Neural progenitor cell (in vitro differentiated cells): Measurements from ENCODE around the gene MRPS33. TPM values are rescaled to one million over a fixed set of nuclear protein-coding genes. Genes with fewer than 3 reads are reported as not detected.
A peak's percentile ranks its signal among the peaks of the same experiment; 100 is the strongest.

Experiments
- DNase-seq: peaks from one replicate; pipeline ENCODE4 v3.0.0-alpha.2; 2016; ENCODE audit warnings: low spot score
- H2AFZ ChIP-seq: fragments of 200-600 bp; sonication (generic); replicated peaks from 2 replicates; pipeline ENCODE4 v1.6.1; 2016; ENCODE audit warnings: antibody characterized with exemption
- H3F3A ChIP-seq: fragments of 200-600 bp; sonication (generic); 2 replicates; pipeline ENCODE4 v1.6.1; 2016; ENCODE audit warnings: antibody characterized with exemption, low read depth
- H3K27ac ChIP-seq: fragments of 200-600 bp; sonication (generic); 2 replicates; pipeline ENCODE4 v1.5.1; 2016; ENCODE audit warnings: mild to moderate bottlenecking
- H3K27me3 ChIP-seq: fragments of 200-600 bp; sonication (generic); 2 replicates; pipeline ENCODE4 v1.6.1; 2016; ENCODE audit warnings: mild to moderate bottlenecking, moderate library complexity
- H3K36me3 ChIP-seq: fragments of 200-600 bp; sonication (generic); 2 replicates; pipeline ENCODE4 v1.5.1; 2016
- H3K4me1 ChIP-seq: fragments of 200-600 bp; sonication (generic); 2 replicates; pipeline ENCODE4 v1.6.1; 2016; ENCODE audit warnings: mixed run types
- H3K4me2 ChIP-seq: fragments of 200-600 bp; sonication (generic); 2 replicates; pipeline ENCODE4 v1.6.1; 2016
- H3K4me3 ChIP-seq: fragments of 200-600 bp; sonication (generic); 2 replicates; pipeline ENCODE4 v1.5.1; 2016
- H3K79me2 ChIP-seq: fragments of 200-600 bp; sonication (generic); 2 replicates; pipeline ENCODE4 v1.6.1; 2016; ENCODE audit warnings: low read depth
- H3K9ac ChIP-seq: fragments of 200-600 bp; sonication (generic); 2 replicates; pipeline ENCODE4 v1.6.1; 2016
- H3K9me3 ChIP-seq: fragments of 200-600 bp; sonication (generic); 2 replicates; pipeline ENCODE4 v1.5.1; 2016; ENCODE audit warnings: low read depth
- H4K20me1 ChIP-seq: fragments of 200-600 bp; sonication (generic); 2 replicates; pipeline ENCODE4 v1.6.1; 2016; ENCODE audit warnings: low read depth
- H3K27ac Mint-ChIP-seq: 3 replicates; pipeline ENCODE4 v1.8.0; 2021; ENCODE audit warnings: mixed read lengths
- H3K27me3 Mint-ChIP-seq: 2 replicates; pipeline ENCODE4 v1.8.0; 2022; ENCODE audit warnings: low read depth, mild to moderate bottlenecking, inconsistent platforms, moderate library complexity, mixed read lengths; ENCODE audit not compliant: insufficient read depth
- H3K36me3 Mint-ChIP-seq: 3 replicates; pipeline ENCODE4 v1.8.0; 2021; ENCODE audit warnings: mixed read lengths
- H3K4me1 Mint-ChIP-seq: 3 replicates; pipeline ENCODE4 v1.8.0; 2021; ENCODE audit warnings: mixed read lengths
- H3K4me3 Mint-ChIP-seq: 3 replicates; pipeline ENCODE4 v1.8.0; 2021; ENCODE audit warnings: mild to moderate bottlenecking, moderate library complexity, mixed read lengths
- H3K9me3 Mint-ChIP-seq: 3 replicates; pipeline ENCODE4 v1.8.0; 2020; ENCODE audit warnings: mixed read lengths
- CTCF ChIP-seq: fragments of 200-600 bp; sonication (generic); IDR thresholded peaks from 2 replicates; pipeline ENCODE4 v1.5.1; 2017; ENCODE audit warnings: antibody characterized with exemption, mild to moderate bottlenecking
- EZH2 ChIP-seq: fragments of 200-600 bp; sonication (generic); IDR thresholded peaks from 2 replicates; pipeline ENCODE4 v1.6.1; 2017; ENCODE audit warnings: antibody characterized with exemption, mild to moderate bottlenecking, moderate library complexity
- EZH2phosphoT487 ChIP-seq: fragments of 200-600 bp; sonication (generic); IDR thresholded peaks from 2 replicates; pipeline ENCODE4 v1.6.1; 2017; ENCODE audit warnings: antibody characterized with exemption
- total RNA-seq: library from RNA; depleted of rRNA; stranded (reverse); fragments of >200 nt; gene quantifications from 2 replicates; pipeline ENCODE4 v1.2.3, GENCODE V29; 2015; ENCODE audit warnings: low replicate concordance

Gene MRPS33
- total RNA-seq, 1 donor from 2014 or later = 25.0 TPM

- H3K4me3 ChIP-seq = peak overlapping the region; percentile 72
- H3K36me3 Mint-ChIP-seq = peaks cover 3% of the 10 kb centered on the region
- H3K9me3 ChIP-seq = no peaks in the 10 kb centered on the region
- no peak overlapping the region for H3K27ac ChIP-seq
- DNase-seq = no peak
- H2AFZ ChIP-seq = no peak overlapping the region
- H3K27me3 ChIP-seq = peaks cover 4% of the 10 kb centered on the region
- H3K27ac Mint-ChIP-seq = no peak overlapping the region
- TF ChIP-seq EZH2phosphoT487 = no peak
- TF ChIP-seq CTCF = no peak
- no peak for TF ChIP-seq EZH2
- H3K9ac ChIP-seq = no peak overlapping the region
- H4K20me1 ChIP-seq = peaks cover 8% of the 10 kb centered on the region
- H3K27me3 Mint-ChIP-seq = peaks cover 2% of the 10 kb centered on the region
- peaks cover 31% of the 10 kb centered on the region for H3K79me2 ChIP-seq
- peaks cover 9% of the 10 kb centered on the region for H3K4me1 ChIP-seq
- H3K36me3 ChIP-seq = peaks cover 2% of the 10 kb centered on the region
- H3K9me3 Mint-ChIP-seq = no peaks in the 10 kb centered on the region
- peaks cover 14% of the 10 kb centered on the region for H3K4me1 Mint-ChIP-seq
- H3K4me2 ChIP-seq = peak overlapping the region; percentile 84
- H3F3A ChIP-seq = peaks cover 6% of the 10 kb centered on the region
- H3K4me3 Mint-ChIP-seq = peak overlapping the region; percentile 96
Observed at GRCh38 chr7:141013345-141013715, 1.4 kb downstream of the MRPS33 start.

GRCh38 chr7:141012696-141013344 lies 1.9 kb downstream of the MRPS33 start:
- Mint-ChIP-seq H3K4me1 (peaks cover 14% of the 10 kb centered on the region), H3K27me3 (peaks cover 2% of the 10 kb centered on the region), H3K9me3 (no peaks in the 10 kb centered on the region), H3K4me3 (peak overlapping the region; percentile 96), H3K36me3 (peaks cover 3% of the 10 kb centered on the region), H3K27ac (no peak overlapping the region)
- H4K20me1 ChIP-seq = peaks cover 8% of the 10 kb centered on the region
- no peak overlapping the region for H2AFZ ChIP-seq
- H3K4me3 ChIP-seq = no peak overlapping the region
- H3K36me3 ChIP-seq = peaks cover 4% of the 10 kb centered on the region
- H3K9ac ChIP-seq = no peak overlapping the region
- no peaks in the 10 kb centered on the region for H3K9me3 ChIP-seq
- no peak for TF ChIP-seq EZH2phosphoT487
- no peak for TF ChIP-seq CTCF
- no peak for TF ChIP-seq EZH2
- no peak for DNase-seq
- H3K79me2 ChIP-seq = peaks cover 31% of the 10 kb centered on the region
- peaks cover 6% of the 10 kb centered on the region for H3F3A ChIP-seq
- no peak overlapping the region for H3K4me2 ChIP-seq
- no peak overlapping the region for H3K27ac ChIP-seq
- H3K27me3 ChIP-seq = no peaks in the 10 kb centered on the region
- H3K4me1 ChIP-seq = peaks cover 9% of the 10 kb centered on the region

GRCh38 chr7:141012044-141012685 lies 2.6 kb downstream of the MRPS33 start:
- peaks cover 31% of the 10 kb centered on the region for H3K79me2 ChIP-seq
- peaks cover 9% of the 10 kb centered on the region for H3K4me1 ChIP-seq
- TF ChIP-seq EZH2 (no peak), CTCF (peak; percentile 71), EZH2phosphoT487 (no peak)
- H4K20me1 ChIP-seq = peaks cover 11% of the 10 kb centered on the region
- H3K36me3 ChIP-seq = peaks cover 4% of the 10 kb centered on the region
- no peaks in the 10 kb centered on the region for H3K27me3 ChIP-seq
- H3K9me3 Mint-ChIP-seq = no peaks in the 10 kb centered on the region
- no peak overlapping the region for H3K27ac Mint-ChIP-seq
- no peak overlapping the region for H3K4me3 ChIP-seq
- peaks cover 14% of the 10 kb centered on the region for H3K4me1 Mint-ChIP-seq
- no peak overlapping the region for H3K4me2 ChIP-seq
- no peaks in the 10 kb centered on the region for H3K9me3 ChIP-seq
- H3F3A ChIP-seq = peaks cover 6% of the 10 kb centered on the region
- DNase-seq = peak; percentile 73
- no peak overlapping the region for H2AFZ ChIP-seq
- no peak overlapping the region for H3K27ac ChIP-seq
- no peak overlapping the region for H3K4me3 Mint-ChIP-seq
- H3K36me3 Mint-ChIP-seq = peaks cover 3% of the 10 kb centered on the region
- H3K27me3 Mint-ChIP-seq = peaks cover 2% of the 10 kb centered on the region
- H3K9ac ChIP-seq = no peak overlapping the region
